Left renal cortex interstitium (tissue), 4 donors: Measurements from ENCODE around the gene THSD7B. TPM values are rescaled to one million over a fixed set of nuclear protein-coding genes. Genes with fewer than 3 reads are reported as not detected.
A peak's percentile ranks its signal among the peaks of the same experiment; 100 is the strongest.

Experiments
- DNase-seq, 4 donors: peaks; one replicate each; pipeline ENCODE4 v3.0.0-alpha.2; 2013; ENCODE audit warnings: low read depth in 4 of 4, low spot score in 2 of 4, missing footprints in 1 of 4
- polyA plus RNA-seq, 4 donors: library from polyadenylated mRNA; unstranded; fragments of 120-200 nt; gene quantifications; one replicate each; pipeline ENCODE4 v1.2.1, GENCODE V29; 2013; ENCODE audit not compliant: insufficient read length in 4 of 4

The THSD7B gene
- polyA plus RNA-seq, 4 donors = 2.9 to 5.4 (median 4.3) TPM

DNA sequence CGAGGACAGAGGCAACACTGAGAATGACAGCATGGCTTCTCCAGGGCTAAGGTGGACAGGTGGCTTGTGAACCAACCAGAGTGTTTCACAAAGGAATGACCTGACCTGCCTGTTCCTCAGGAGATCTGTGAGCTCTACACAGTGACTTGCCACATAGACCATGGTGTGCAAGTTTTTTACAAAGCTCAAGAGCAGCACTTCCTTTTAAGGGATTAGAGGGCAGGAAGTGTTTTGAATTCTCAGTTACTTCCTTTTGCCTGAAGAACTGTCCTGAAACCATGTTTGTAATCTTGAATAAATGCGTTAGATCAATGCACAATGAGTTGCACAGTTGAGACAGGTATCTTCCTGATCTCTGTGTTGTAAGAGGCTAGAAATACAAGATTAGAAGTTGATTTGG lies 421.9 kb downstream of the THSD7B start:
- DNase-seq = no peak

DNA sequence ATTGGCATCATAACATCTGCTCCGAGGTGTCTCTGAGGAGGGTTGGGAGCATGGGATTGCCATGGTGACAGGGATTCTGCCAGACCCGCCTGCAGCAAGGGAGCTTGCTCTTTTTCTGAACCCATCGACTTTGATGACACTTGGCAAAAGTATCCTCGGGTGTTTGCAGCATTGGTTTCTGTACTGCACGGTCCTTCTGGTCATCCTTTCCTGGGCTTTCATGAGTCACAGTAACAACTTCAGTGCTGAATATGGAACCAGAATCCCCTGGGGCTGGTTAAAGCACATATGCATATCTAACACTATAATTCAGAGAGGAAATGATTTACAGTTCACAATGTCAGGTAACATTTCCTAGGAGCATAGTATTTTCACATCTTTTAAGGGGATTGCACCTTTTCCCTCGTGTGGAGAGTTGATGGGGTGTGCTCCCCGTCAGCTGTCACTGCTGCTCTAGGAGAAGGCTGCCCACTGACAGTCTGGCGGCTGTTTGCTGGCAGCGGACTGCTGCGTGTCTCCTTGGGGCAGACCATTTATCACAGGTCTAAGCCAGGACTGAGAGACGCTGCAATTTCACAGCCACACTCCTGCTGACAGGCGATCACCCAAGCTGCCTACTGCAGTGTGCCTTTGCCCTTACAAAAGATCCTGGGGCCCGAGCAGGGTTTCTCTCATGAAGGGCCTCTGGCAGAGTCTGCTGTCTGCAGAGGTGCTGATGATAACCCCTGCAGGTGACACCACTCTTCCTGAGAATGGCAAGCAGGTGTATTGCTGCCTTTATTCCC lies 425.3 kb downstream of the THSD7B start:
- DNase-seq = no peak

DNA sequence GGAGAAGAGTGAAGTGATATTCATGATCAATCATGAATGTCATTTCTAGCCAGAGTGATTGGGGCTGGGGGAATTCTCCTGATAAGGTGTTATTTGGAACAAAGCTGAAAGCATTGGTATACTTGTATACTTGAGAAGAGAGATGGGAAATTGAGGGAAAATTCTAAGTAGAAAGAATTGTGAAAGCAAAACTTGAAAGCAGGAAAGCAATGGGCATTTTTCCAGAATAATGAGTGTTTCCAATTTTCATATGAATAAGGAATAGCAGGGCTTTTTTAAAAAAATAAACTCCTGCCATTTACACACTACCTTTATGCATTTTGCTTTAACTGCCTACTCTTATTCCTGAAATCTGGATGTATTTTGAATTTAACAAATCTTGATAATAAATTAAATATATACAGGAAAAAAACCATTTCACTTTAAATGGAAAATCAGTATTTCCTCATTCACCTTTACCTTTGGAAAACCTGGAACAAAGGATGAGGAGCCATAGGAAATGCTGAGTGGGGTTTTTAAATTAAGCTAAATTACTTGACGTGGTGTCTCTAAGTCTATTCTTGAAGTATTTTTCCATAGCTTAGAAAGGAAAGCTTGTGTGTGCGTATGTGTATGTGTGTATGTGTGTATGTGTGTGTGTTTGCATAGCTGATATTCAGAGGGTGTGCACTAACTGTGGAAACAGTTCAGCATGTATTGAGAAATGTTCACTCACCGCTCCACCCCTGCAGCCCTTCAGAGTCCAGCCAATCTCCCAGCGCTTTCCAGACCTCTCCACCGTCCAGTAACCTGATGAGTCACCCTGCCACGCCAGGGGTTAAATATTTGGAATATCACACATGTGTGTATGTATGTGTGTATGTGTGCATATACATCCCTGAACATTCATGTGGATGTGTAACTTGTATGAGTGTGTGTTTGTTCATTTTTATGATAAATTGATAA lies 427.3 kb downstream of the THSD7B start:
- DNase-seq = no peak

DNA sequence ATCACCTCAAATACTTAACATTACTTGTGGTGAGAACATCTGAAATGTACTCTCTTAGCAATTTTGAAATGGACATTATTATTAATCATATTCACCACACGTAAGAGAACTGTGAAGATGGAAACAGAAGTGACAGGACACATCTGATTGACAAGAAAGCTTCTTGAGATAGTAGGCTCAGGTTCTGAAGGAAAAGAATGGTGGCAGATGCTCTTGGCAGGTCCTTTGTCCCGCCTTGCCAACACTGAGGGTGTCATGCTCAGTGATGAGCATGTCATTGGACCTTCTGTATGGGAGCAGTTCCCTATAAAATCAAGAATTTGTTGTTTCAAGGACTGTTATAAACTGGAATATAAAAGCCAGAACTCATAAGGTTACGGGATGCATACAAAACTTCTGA lies 428.1 kb downstream of the THSD7B start:
- no peak for DNase-seq

DNA sequence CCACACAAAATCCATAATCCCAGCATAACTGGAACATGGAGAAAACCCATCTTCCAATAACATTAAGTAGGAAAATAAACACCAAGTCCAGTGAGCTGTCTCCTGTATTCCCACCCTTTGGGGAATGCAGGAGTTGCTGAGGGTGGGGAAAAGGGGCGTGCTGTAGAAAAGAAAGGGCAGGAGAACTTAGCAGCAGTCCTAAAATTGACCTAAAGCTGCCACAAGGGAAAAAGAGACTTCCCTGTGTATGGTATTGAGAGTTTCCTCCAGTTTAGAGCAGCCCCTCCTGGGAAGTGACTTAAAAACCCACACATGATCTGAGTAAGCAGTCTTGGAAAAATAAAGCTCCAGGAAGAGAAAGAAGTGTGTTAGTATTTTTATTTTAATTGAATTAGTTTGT lies 428.8 kb downstream of the THSD7B start:
- no peak for DNase-seq

DNA sequence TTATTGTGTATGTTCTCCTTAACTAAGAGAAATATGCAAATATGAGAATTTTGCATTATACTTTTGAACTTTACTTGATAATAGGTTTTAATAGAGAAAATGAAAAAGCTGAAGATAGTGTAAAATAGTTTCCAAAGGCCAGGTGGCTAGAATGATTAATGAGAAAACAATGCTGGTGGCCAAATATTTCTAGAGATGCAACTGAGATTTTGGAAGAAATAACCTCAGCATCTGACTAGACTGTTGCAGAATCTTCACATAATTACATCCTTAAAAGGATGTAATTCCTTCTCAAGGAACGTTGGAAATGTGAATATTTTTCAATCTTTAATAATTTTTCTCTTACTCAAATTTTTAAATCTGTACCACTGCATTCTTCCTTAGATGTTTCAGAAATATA lies 434.4 kb downstream of the THSD7B start:
- no peak for DNase-seq

DNA sequence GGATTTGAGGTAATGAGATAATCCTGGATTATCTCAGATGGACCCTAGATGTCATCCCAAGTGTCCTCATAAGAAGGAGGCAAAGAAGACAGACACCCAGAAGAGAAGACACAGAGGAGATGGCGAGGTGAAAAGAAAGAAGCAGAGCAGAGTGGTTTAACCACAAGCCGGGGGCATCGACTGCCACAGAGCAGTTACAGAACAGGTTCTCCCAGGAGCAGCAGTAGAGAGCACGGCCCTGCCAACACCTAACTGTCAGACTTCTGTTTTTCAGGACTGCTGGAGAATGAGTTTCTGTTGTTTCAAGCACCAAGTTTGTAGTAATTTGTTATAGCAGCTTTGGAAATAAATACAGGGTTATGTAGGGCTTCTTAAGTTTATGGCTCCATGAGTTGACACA lies 437.0 kb downstream of the THSD7B start:
- no peak for DNase-seq

DNA sequence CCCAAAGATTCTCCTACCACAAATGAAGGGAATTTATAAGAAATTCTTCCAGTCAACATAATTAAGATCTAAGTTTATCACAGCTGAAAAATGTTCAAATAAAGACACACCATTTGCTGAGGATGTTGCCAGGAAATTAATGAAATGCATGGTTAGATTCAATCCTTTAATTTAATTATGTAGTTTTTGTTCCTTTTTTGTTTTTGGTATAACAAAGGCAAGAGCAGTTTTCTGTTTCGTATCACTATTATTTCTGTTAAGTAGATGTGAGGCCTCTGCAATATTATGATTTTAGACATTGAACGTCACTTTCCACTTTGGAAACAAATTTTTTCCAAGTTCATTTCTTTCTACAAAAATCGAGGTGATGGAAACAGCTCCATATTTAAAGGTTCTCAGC lies 440.0 kb downstream of the THSD7B start:
- DNase-seq = no peak

DNA sequence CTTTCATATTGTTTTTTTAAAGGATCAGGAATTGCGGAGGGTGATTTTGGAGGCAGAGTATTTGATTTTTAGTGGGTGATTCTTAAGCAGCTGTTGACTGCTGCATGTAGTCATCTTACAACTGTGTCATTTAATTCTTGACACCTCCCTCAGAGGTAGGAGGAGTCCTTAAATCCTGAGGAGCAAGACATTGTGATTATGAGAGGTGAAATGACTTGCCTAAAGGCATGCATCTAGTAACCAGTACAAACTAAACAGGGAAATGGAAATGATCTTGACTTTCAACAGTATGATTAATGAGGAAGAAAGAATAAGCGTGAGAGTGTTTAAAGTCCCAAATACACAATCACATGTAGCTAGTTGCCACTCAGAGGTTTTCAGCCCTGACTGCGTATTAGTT lies 440.7 kb downstream of the THSD7B start:
- DNase-seq = no peak

DNA sequence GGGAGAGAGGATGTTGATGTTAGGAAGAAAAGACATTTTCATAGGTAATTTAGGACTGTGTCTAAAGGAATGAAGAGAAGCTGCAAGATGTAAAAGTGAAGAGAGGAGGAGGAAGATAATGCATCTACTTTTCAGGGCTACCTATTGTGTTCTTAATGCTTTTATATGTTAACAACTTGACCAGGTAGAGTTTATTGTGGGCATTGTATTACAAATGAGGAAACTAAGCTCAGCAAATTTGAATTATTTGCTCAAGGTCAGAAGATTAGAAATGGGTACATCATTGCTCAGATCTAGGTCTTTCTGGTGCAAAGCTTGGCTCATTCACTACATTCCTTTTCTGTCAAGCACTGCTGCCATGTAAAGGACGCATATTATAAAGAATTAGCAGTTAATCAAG lies 441.7 kb downstream of the THSD7B start:
- no peak for DNase-seq

DNA sequence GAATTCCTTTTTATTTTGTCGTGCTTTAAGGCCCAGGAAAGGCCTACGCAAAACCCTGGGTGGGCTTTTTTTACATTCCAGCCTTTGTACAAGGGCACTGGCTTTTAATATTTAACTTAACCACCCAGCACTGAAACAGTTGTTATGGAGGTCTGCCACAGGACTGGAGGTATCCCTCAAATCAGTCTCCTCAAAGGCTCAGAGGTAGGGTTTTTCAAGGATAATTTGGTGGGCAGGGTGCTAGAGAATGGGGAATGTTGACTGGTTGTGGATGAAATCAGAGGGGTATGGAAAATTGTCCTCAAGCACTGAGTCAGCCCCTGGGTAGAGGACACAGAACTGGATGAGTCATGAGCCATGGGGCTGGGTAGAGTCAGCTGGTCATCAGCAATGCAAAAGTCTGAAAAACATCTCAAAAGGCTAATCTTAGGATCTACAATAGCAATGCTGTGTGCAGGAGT lies 443.1 kb downstream of the THSD7B start:
- peak in 2 of 4 donors; percentile 2 to 6 for DNase-seq

DNA sequence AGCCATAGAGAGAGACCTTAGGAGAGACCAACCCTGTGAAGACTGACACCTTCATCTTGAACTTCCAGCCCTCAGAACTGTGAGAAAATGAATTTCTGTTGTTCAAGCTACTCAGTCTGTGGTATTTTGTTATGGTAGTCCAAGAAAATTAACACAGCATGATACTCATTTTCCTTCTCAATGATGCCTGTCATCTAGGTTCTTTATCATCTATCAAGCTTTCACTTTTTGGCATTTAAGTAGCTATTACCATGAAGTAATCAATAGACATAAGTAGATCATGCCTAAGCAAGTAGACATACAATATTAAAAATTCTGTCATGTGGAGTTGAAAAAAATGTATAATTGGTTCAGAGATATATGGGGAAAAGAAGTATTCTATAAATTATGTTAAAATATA lies 444.7 kb downstream of the THSD7B start:
- DNase-seq = no peak

DNA sequence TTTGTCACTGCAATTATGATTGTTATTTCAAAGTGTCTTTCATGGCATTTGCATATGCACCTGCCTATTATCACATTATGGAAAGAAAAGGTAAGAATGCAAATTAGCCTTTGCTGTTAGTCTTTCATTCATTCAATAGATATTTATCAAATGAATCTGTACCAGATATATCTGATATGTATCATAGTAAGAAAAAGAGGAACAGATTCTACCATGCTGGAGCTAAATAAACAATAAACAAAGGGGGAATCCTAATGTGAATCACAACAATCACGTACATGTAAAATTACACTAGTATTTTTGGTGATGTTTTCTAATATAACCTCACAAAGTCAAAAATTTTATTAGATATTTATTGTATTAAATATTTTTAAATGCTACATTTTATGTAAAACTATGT lies 446.4 kb downstream of the THSD7B start:
- no peak for DNase-seq

DNA sequence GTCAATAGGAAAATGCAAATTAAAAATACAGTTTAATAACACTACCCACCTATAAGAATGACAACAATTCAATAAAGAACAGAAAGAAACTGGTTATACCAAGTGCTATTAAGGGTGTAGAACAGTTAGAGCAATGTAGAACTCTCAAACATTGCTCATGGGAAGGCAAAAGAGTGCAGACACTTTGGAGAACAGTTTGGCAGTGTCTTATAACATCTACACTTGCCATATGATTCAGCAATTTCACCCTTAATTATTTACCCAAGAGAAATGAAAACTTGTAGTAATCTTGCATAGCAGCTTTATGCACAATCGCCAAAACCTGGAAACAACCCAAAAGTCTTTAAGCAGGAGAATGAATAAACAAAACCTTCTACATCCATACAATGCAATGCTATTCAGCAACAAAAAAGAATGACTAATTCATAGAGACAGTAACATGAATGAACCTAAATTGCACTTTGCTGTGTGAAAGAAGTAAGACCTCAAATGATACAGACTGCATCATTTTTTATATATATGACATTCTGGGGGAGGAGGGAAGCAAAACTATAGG lies 455.2 kb downstream of the THSD7B start:
- no peak for DNase-seq

DNA sequence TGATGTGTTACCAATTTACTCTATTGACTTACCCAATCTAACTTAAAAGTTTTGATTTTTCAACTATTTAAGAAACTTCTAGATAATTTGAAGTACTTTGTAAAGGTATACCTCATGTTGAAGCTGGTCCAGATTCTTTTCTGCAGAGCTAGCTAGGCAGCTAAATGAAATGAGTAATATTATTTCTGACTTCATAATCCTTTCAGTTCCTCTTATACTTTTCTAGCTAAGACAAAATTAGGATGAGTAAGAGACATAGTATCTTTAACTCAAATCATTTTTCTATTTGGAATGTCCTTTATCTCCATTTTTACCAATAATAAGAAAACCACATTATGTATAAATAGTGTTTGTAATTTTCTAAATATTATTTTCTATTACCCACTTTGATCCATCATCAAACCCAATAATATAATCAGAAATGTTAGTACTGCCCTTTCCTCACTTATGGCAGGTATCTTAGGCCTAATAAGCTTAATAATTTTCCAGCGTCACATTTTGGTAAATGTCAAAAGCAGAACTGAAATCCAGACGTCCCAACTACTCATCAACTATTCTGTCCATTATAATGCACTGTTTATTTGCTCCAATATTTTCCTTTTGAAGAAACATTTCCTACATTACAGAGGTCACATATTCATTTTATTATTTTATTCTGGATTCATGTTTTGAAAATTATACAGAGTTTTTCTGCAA lies 456.6 kb downstream of the THSD7B start:
- no peak for DNase-seq

DNA sequence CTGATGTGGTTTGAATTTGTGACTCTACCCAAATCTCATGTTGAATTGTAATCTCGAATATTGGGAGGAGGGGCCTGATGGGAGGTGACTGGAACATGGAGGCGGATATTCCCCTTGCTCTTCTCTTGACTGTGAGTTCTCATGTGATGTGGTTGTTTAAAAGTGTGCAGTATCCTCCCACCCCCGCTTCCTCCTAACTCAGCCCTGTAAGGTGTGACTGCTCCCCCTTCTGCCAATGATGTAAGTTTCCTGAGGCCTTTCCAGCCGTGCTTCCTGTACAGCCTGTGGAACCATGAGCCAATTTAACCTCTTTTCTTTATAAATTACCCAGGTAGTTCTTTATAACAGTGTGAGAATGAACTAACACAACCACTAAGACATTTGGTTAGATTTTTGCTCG lies 458.4 kb downstream of the THSD7B start:
- DNase-seq = no peak

DNA sequence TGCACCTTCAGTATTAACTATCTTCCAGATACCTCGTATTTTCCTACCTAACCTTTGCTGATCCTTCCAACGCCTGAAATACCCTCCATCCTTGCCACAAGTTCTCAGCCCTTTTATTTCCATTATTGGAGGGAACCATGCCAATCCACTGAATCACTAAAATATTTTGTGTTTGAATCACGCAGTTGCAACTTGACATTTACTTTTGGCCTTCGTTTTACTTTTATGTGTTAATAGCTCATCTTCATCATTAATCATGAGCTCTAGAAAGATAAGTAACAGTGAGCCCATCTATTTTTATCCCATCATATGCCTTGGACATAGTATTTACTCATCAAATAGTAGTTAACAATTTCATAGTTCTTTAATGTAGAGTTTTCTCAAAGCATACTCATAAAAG lies 463.2 kb downstream of the THSD7B start:
- DNase-seq = no peak

DNA sequence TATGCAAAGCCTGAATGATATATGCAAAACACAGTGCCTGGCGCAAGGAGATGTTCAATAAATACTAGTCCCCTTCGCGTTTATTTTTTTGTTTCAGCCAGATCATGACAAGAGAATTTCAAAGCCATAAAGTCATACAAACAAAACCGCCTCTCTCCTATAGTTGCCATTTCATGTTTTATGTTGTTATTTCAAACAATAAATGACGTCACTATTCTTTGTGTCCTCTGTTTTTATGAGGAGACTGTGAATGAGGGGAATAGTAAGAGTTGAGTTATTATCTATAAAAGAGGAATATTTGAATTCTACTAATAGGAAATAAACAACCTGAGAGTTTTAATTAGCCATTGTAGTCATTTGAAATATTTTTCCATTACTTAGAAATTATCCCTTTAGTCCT lies 464.5 kb downstream of the THSD7B start:
- DNase-seq = no peak

DNA sequence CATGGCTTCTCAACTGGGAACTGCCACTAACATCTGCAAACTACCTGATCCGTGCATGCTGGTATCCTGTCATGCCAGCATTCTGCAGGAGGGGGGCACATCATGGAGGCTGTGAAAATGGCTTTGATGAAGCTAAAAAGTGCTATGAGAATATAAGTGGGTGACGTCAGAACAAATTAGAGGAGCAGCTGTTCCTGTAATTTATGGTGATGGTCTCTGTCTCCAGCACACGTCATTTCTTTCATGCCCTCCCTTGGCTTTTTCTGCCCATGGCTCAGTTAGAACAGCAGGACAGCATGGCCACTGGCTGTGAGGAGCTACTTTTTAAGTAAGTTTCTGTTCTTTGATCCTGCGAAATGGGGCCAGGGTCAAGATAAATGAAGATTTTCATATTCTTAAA lies 466.3 kb downstream of the THSD7B start:
- DNase-seq = no peak

DNA sequence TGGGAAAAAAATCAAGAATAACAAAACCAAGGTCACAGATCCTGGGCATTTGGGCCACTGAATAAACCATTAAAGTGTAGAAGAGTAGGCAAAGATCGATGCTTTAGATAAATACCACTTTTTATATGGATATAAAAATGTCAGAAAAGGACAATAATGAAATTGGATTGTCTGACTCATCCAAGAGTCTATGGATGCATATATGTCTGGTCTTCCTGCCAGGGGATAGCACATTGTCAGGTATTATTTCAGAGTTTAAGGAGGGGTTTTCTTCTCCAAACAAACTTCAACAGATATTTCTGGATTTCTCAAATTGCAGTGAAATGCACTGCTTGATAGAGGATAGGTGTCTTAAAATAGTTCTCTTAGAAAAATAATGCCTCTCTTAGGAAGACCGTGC lies 466.7 kb downstream of the THSD7B start:
- DNase-seq = no peak

DNA sequence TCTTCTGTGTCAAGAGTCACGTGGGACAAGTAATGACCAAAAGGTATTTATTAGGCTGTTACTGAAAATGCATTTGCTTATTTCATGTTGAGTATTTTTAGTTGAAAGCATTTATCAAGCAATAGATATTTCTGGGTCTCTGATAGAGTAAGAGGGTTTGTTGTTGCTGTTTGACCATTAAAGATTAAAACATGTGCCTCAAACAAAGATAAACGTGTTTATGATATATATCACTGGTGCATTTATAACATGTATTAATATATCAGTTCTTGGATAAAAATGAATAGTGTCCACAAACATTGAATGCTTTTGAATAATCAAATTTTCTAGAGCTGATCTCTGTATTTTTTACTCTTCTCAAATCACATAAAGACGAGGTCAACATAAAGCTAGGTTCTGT lies 467.7 kb downstream of the THSD7B start:
- no peak for DNase-seq
